SHP77 (cell line): ENCODE data around the gene COLQ.
"Not testable (repeated sequence)": the region's sequence is repeated elsewhere in the genome, so short reads cannot be mapped to it uniquely, and the experiment has no call there.

Experiments used
- DNase-seq, 2 experiments: peaks; one replicate each; lab custom pipeline; 2025; lab: John Stamatoyannopoulos, UW

COLQ gene

GRCh38 chr3:15426579-15427118 is 94.9 kb downstream of the COLQ start:
- DNase-seq: no peak

GRCh38 chr3:15420871-15421270 is 100.6 kb downstream of the COLQ start:
- no peak for DNase-seq

GRCh38 chr3:15410966-15411365 is 110.5 kb downstream of the COLQ start:
- DNase-seq: not testable (repeated sequence)

GRCh38 chr3:15409774-15410173 is 111.7 kb downstream of the COLQ start:
- DNase-seq: no peak

GRCh38 chr3:15409239-15409638 is 112.3 kb downstream of the COLQ start:
- no peak for DNase-seq

GRCh38 chr3:15405448-15406050 is 116.0 kb downstream of the COLQ start:
- DNase-seq: peak; percentile 39 to 41

GRCh38 chr3:15404767-15405166 is 116.7 kb downstream of the COLQ start:
- no peak for DNase-seq

GRCh38 chr3:15403965-15404364 is 117.5 kb downstream of the COLQ start:
- no peak for DNase-seq

- DNase-seq: no peak
Measured at GRCh38 chr3:15403495-15403894, 118.0 kb downstream of the COLQ start.

GRCh38 chr3:15401936-15402335 is 119.6 kb downstream of the COLQ start:
- no peak for DNase-seq
